ENCODE measurements around the gene DNAJC15.
A peak's percentile ranks its signal among the peaks of the same experiment; 100 is the strongest.

Gene DNAJC15

GRCh38 chr13:43111559-43112400 is 88.4 kb downstream of the DNAJC15 start:
- intact Hi-C loops (cut with DNase I) = no loop called here

GRCh38 chr13:43113603-43114002 is 90.2 kb downstream of the DNAJC15 start:
- DNase-seq = no peak

More at GRCh38 chr13:43111559-43112400, 88.4 kb downstream of the DNAJC15 start:
- no peak for DNase-seq

GRCh38 chr13:43114504-43114903 is 91.1 kb downstream of the DNAJC15 start:
- DNase-seq = no peak
- intact Hi-C loops (cut with DNase I) = no loop called here

More at GRCh38 chr13:43113603-43114002, 90.2 kb downstream of the DNAJC15 start:
- intact Hi-C loops (cut with DNase I) = no loop called here

GRCh38 chr13:43115141-43115540 is 91.8 kb downstream of the DNAJC15 start:
- intact Hi-C loops (cut with DNase I) = no loop called here
- no peak for DNase-seq

GRCh38 chr13:43116242-43116641 is 92.9 kb downstream of the DNAJC15 start:
- intact Hi-C loops (cut with DNase I) = no loop called here
- no peak for DNase-seq

DNA sequence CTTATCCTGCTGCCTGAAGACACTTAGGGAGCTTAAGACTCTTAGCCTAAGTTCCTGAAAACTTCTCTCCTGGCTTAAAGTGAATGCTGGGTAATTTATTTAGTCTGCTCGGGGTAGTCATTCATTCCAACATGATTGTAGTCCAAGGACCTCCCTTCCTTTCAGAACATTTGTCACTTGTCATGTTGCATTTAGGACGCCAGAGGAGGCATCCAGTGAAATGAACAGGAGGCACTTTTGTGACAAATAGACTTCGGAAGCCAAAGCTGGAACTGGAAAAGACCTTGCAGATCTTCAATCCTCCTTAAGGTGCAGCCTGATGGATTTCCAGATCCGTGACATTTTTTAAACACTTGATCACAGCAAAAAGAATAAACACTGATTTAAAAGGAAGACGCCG is 95.1 kb downstream of the DNAJC15 start:
- no peak for DNase-seq
- intact Hi-C loops (cut with DNase I) = no loop called here

DNA sequence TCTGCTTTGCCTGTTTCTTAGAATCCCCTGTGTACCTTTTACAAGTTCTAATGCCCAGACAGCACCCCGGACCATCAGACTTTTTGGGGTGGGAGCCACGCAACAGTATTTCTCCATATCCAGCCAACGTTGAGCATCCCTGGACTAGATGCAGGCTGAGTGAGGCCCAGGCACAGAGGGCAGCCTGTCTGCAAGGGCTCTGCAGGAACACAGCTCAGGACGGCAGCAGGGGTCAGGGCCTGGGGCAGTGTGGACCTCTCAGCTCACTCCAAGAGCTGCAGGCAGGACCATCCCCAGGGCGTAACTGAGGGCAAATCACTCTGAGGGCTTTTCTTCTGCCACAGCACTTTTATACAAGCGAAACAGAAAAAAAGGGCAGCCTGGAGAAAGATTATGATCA is 95.8 kb downstream of the DNAJC15 start:
- no peak for DNase-seq
- intact Hi-C loops (cut with DNase I) = no loop called here

- no peak for DNase-seq
- intact Hi-C loops (cut with DNase I) = no loop called here
Measured at GRCh38 chr13:43122791-43123190, 99.4 kb downstream of the DNAJC15 start.

GRCh38 chr13:43123856-43124255 is 100.5 kb downstream of the DNAJC15 start:
- intact Hi-C loops (cut with DNase I) = no loop called here
- DNase-seq = no peak

GRCh38 chr13:43124490-43124889 is 101.1 kb downstream of the DNAJC15 start:
- peak in 1 of 42 donors; percentile 26 for DNase-seq
- intact Hi-C loops (cut with DNase I) = no loop called here

DNA sequence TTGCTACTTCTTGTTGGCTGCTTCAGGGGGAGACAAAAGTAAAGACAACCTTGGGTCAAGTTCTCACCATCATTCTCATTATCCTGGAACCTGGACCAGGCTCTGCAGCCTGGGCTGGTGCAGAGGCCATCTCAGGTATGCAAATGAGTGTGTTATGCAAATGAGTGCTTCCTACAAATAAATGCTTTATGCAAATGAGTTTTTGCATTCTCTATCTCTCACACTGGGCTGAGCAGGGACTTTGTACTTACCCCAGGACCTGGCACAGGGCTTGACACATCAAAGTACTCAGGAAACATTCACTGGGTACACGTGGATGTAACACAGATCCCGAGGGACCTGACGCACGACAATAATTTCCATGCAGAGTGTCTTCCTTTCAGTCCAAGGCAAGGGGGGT is 103.0 kb downstream of the DNAJC15 start:
- intact Hi-C loops (cut with DNase I) = no loop called here
- DNase-seq = no peak

GRCh38 chr13:43127103-43127798 is 103.9 kb downstream of the DNAJC15 start:
- intact Hi-C loops (cut with DNase I) = no loop called here
- no peak for DNase-seq

GRCh38 chr13:43127827-43128226 is 104.4 kb downstream of the DNAJC15 start:
- no peak for DNase-seq
- intact Hi-C loops (cut with DNase I) = no loop called here

GRCh38 chr13:43128504-43128961 is 105.1 kb downstream of the DNAJC15 start:
- intact Hi-C loops (cut with DNase I) = no loop called here
- peak in 5 of 42 donors; percentile 11 to 45 (median 27) for DNase-seq

DNA sequence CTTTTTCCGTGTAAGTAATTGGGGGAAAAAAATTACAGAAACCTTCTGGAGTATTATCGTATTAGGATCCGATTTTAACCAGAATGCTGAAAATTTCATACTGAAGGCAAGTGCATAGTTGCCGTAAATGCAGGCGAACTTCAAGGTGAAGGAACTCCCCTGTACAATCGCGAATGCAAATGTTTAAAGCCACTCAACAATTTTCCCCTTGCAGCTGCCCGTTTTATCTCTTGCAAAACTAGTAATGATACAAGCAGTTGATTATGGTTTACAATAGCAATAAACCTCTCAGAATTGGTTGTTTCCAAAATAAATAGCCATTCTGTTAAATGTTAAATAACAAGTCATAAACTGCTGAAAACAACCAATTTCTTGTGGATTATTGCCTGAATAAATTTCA is 105.7 kb downstream of the DNAJC15 start:
- intact Hi-C loops (cut with DNase I) = no loop called here
- DNase-seq = no peak

- DNase-seq = peak in 7 of 42 donors; percentile 23 to 68 (median 45)
- intact Hi-C loops (cut with DNase I) = no loop called here
Measured at GRCh38 chr13:43129511-43130110, 106.2 kb downstream of the DNAJC15 start.

DNA sequence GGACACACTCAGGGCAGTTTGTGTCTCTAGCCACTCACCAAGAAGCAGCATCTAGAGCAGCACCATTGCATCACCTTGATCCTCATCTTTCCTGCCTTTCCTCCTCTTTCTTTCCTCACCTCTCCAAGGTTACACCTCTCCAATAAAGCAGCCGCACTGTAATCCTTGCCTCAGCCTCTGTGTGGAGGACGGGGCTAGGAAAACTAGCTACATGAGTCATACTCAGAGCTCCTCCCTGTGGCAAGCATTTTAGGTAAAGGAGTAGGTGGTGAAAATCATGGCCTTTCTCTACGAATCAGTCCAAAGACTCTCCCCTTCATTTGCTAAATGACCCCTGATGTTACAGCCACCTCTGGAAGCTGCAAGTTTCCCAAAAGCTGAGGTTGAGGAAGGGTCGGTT is 108.9 kb downstream of the DNAJC15 start:
- DNase-seq = peak in 29 of 42 donors; percentile 7 to 87 (median 54)
- intact Hi-C loops (cut with DNase I) = no loop called here

GRCh38 chr13:43132911-43133310 is 109.5 kb downstream of the DNAJC15 start:
- DNase-seq = no peak
- intact Hi-C loops (cut with DNase I) = no loop called here

DNA sequence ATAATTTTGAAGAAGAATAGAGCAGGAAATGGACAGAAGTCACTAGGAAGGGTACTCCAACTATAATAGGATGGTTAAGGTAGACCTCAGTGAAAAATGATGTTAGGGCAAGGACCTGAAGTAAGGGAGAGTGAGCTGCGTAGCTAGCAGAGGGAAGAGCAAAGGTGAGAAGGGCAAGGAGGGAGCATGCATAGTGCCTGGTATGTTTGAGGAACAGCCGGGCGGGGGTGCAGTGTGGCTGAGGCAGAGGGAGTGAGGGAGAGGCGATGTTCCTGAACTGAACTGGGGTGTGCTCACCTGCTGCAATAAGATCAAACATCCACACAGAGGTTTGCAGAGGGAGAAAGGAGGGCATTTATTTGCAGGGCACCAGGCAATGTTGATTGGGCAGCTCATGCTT is 110.4 kb downstream of the DNAJC15 start:
- intact Hi-C loops (cut with DNase I) = no loop called here
- peak in 24 of 42 donors; percentile 7 to 78 (median 46) for DNase-seq

DNA sequence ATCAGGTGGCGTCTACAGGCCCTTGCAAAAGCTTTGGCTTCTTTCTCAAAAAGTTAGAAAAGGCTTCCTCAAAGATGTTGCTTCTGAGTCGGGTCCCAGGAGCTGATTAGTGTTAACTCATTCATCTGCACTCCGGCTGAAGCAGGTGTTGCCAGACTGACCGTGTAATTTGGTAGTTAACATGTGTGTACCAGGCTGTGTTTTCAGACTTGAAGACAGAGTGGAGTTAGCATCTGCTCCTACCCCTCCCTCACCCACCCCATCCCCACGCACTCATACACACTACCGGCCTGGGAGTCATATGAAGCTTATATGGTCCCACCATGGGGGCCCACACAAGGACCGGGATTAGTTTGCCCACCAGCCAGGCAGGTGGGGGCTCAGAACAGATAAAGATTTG is 111.5 kb downstream of the DNAJC15 start:
- intact Hi-C loops (cut with DNase I) = no loop called here
- DNase-seq = no peak

All from head of caudate nucleus (tissue), 42 donors.